Spleen (tissue), 11 donors: ENCODE measurements around the gene CARMIL3. TPM values are rescaled to one million over a fixed set of nuclear protein-coding genes. Genes with fewer than 3 reads are reported as not detected.
A peak's percentile ranks its signal among the peaks of the same experiment; 100 is the strongest.

Experiments used
- DNase-seq: peaks from one replicate; pipeline ENCODE4 v3.0.0-alpha.2; 2020
- H3K27ac ChIP-seq, 8 donors: fragments of 200-600 bp; sonication (generic) in 7 of 8; 1 replicate in 4 of 8; 2 replicates in 4 of 8; pipeline versions ENCODE4 v1.5.0 to v1.8.0; 2016 to 2021; ENCODE audit warnings: inconsistent platforms in 4 of 8, mild to moderate bottlenecking in 4 of 8, moderate library complexity in 1 of 8
- H3K27me3 ChIP-seq, 7 donors: fragments of 200-600 bp; sonication (generic) in 6 of 7; replicated peaks in 1 of 7; 1 replicate in 4 of 7; 2 replicates in 3 of 7; pipeline versions ENCODE4 v1.5.0 to v1.8.0; 2016 to 2021; ENCODE audit warnings: inconsistent platforms in 3 of 7, mild to moderate bottlenecking in 1 of 7
- H3K36me3 ChIP-seq, 6 donors: fragments of 200-600 bp; sonication (generic) in 5 of 6; 1 replicate in 4 of 6; 2 replicates in 2 of 6; pipeline versions ENCODE4 v1.5.0 to v1.8.0; 2016 to 2021; ENCODE audit warnings: inconsistent platforms in 2 of 6
- H3K4me1 ChIP-seq, 6 donors: fragments of 200-600 bp; sonication (generic) in 5 of 6; 1 replicate in 3 of 6; 2 replicates in 3 of 6; pipeline versions ENCODE4 v1.5.0 to v1.8.0; 2016 to 2021; ENCODE audit warnings: inconsistent platforms in 3 of 6
- H3K4me3 ChIP-seq, 8 donors: fragments of 200-600 bp; sonication (generic) in 7 of 8; 1 replicate in 4 of 8; 2 replicates in 4 of 8; pipeline versions ENCODE4 v1.5.0 to v1.8.0; 2016 to 2021; ENCODE audit warnings: inconsistent platforms in 4 of 8, mild to moderate bottlenecking in 4 of 8, moderate library complexity in 2 of 8
- H3K9me3 ChIP-seq, 8 donors: fragments of 200-600 bp; sonication (generic) in 7 of 8; 1 replicate in 4 of 8; 2 replicates in 4 of 8; pipeline versions ENCODE4 v1.5.0 to v1.8.0; 2016 to 2021; ENCODE audit warnings: inconsistent platforms in 4 of 8
- POLR2A ChIP-seq, 3 donors: fragments of 450-650 bp; IDR thresholded peaks; one replicate each; pipeline ENCODE4 v1.5.1; 2017; ENCODE audit warnings: antibody characterized with exemption in 3 of 3, mild to moderate bottlenecking in 1 of 3
- POLR2AphosphoS5 ChIP-seq, 3 donors: sonication (generic); formaldehyde crosslinking; IDR thresholded peaks; one replicate each; pipeline ENCODE4 v1.5.1; 2017; ENCODE audit warnings: antibody characterized with exemption in 3 of 3
- WGBS, 5 donors: extraction: QIAGEN DNeasy Blood & Tissue Kit in 3 of 5; methylation state at CpG; one replicate each; pipeline versions ENCODE4 v1.1.5 to v1.1.7; 2013 to 2018; 5-methylcytosine and 5-hydroxymethylcytosine counted together
- intact Hi-C: fragments of 100-400 bp; cut with DNase I; formaldehyde crosslinking; loops from one replicate; pipeline ENCODE4 v1.15.0; 2023; ENCODE audit warnings: low total_unique reads
- polyA plus RNA-seq, 3 donors: library from polyadenylated mRNA; stranded (reverse); fragments of 200-250 nt; gene quantifications; one replicate each; pipeline ENCODE4 v1.2.1, GENCODE V29; 2013
- total RNA-seq, 7 donors: library from RNA; depleted of rRNA in 3 of 7; stranded (reverse); fragments of >200 nt in 3 of 7; fragmentation: NEBNext Ultra II Directional in 4 of 7; extraction: Animal tissue kit (Norgen Biotek cat#: 25700) in 4 of 7; gene quantifications; one replicate each; pipeline versions ENCODE4 v1.1.0 to v1.2.1, GENCODE V29; 2016 to 2021
- TF ChIP-seq, protein P1 (sequence below), 11 experiments: fragments of 200-600 bp in 7 of 11; fragments of 450-650 bp in 4 of 11; sonication (generic) in 4 of 11; IDR thresholded peaks in 8 of 11; conservative IDR thresholded peaks in 3 of 11; 1 replicate in 7 of 11; 2 replicates in 4 of 11; pipeline versions ENCODE4 v1.4.0 to v1.8.0; 2016 to 2021; ENCODE audit warnings: antibody characterized with exemption in 11 of 11, inconsistent platforms in 4 of 11, mild to moderate bottlenecking in 1 of 11
- donor health status: healthy with polysubstance abuse.
- donor health status: DM: no; HTN: no; CAD: no; lungs with moderate emphysema.
- donor health status: DM: no; HTN: no; CAD: no.
- donor health status: Bipolar disorder and iron deficiency.
- donor health status: healthy.
- donor health status: DM: no; HTN: no; CAD: no.
- donor health status: DM: yes; HTN: yes; CAD: no.

CARMIL3 gene
- total and polyA plus RNA-seq, 10 donors = 0.39 to 3.2 (median 1.4) TPM

DNA sequence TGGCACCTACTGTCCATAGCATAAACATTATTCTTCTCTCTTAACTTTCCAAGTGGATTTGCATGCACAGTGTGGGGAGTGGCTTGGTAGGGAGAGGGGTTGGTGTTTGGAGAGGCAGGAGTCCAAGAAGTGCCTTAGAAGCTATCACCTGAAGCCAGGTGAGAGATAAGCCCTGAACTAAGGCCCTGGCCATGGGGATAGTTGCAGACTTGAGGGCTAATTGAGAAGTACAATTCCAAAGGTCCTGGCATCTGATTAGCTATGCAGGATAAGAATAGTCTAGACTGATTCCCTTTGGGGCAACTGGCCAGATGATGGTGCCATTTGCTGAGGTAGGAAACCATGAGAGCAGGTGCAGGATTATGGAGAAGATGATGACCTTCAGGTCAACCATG, 40.3 kb downstream of the CARMIL3 start:
- TF ChIP-seq POLR2A (IDR thresholded peaks at IDR 0.05) = no peak
- TF ChIP-seq POLR2AphosphoS5 (IDR thresholded peaks at IDR 0.05) = no peak
- TF ChIP-seq, protein P1, sequence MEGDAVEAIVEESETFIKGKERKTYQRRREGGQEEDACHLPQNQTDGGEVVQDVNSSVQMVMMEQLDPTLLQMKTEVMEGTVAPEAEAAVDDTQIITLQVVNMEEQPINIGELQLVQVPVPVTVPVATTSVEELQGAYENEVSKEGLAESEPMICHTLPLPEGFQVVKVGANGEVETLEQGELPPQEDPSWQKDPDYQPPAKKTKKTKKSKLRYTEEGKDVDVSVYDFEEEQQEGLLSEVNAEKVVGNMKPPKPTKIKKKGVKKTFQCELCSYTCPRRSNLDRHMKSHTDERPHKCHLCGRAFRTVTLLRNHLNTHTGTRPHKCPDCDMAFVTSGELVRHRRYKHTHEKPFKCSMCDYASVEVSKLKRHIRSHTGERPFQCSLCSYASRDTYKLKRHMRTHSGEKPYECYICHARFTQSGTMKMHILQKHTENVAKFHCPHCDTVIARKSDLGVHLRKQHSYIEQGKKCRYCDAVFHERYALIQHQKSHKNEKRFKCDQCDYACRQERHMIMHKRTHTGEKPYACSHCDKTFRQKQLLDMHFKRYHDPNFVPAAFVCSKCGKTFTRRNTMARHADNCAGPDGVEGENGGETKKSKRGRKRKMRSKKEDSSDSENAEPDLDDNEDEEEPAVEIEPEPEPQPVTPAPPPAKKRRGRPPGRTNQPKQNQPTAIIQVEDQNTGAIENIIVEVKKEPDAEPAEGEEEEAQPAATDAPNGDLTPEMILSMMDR (IDR thresholded peaks at IDR 0.05 in 8 of 11, conservative IDR thresholded peaks at IDR 0.05 in 3 of 11) = no peak
- peak; percentile 16 for DNase-seq

DNA sequence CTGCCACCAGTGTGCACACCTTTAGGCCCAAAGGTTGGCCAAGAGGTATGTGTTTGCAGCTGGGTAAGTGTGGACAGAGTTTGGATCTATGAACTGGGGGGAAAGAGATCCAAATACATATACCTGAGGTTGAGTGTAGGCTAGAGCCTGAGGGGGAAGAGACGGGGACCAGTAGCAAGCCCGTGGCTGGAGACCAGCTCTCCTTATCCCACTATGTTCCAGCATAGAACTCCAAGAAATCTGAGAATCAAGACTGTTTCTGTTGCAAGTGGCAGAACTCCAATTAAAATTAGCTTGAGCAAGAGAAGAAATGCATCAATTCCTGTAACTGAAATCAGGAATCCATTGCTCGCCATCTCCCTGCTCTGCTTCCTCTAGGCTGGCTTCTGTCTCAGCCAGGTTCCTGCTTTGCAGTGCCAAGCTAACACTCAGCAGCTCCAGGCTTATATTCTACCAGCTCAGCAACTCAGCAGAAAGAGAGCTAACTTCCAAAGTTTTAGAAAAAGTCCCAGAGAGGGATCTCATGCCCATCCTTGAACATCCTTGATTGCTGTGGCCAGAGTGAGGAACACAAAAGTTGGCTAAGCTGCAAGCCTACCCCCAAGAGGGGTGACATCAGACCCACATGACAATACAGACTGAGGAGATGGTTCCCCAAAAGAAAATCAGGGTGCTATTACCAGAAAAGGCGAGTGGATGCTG, 40.8 kb downstream of the CARMIL3 start:
- DNase-seq = peak; percentile 35
- Histone ChIP-seq H3K36me3 (peaks cover 0 to 12% (median under 1%) of the 10 kb centered on the region in 6 donors), H3K27me3 (no peaks in the 10 kb centered on the region), H3K27ac (peak overlapping the region in 4 of 8 donors; percentile 97 to 100 (median 99)), H3K4me3 (no peak overlapping the region), H3K9me3 (no peaks in the 10 kb centered on the region), H3K4me1 (peaks cover 10 to 52% (median 34%) of the 10 kb centered on the region in 6 donors)
- 83 to 91% (median 85%) methylated on average over 4 of the region's 4 CpGs for WGBS, 5 donors
- TF ChIP-seq POLR2A (IDR thresholded peaks at IDR 0.05) = no peak
- intact Hi-C loops = loop anchor here (5.0 kb wide), 1 partner anchor 80 kb away; no protein-coding TSS in a partner anchor

More for the DNA sequence above, 40.3 kb downstream of the CARMIL3 start:
- Histone ChIP-seq H3K9me3 (no peaks in the 10 kb centered on the region), H3K4me3 (no peak overlapping the region), H3K27ac (peak overlapping the region in 2 of 8 donors; percentile 99 to 100), H3K36me3 (peaks cover 0 to 7% (median 0%) of the 10 kb centered on the region in 6 donors), H3K4me1 (peaks cover 10 to 52% (median 34%) of the 10 kb centered on the region in 6 donors), H3K27me3 (no peaks in the 10 kb centered on the region)
- intact Hi-C loops = loop anchor here (5.0 kb wide), 1 partner anchor 80 kb away; no protein-coding TSS in a partner anchor

GRCh38 chr14:24093207-24093900, 41.5 kb downstream of the CARMIL3 start:
- Histone ChIP-seq H3K36me3 (peaks cover 0 to 19% (median 8%) of the 10 kb centered on the region in 6 donors), H3K4me1 (peaks cover 10 to 52% (median 34%) of the 10 kb centered on the region in 6 donors), H3K27me3 (no peaks in the 10 kb centered on the region), H3K9me3 (no peaks in the 10 kb centered on the region), H3K4me3 (peak overlapping the region in 7 of 8 donors; percentile 63 to 90 (median 73)), H3K27ac (peak overlapping the region; percentile 96 to 100 (median 99))
- WGBS, 5 donors = 76 to 85% (median 82%) methylated on average over 19 of the region's 19 CpGs
- intact Hi-C loops = loop anchor here (5.0 kb wide), 1 partner anchor 81 kb away; no protein-coding TSS in a partner anchor
- TF ChIP-seq POLR2A (IDR thresholded peaks at IDR 0.05) = no peak
- no peak for TF ChIP-seq POLR2AphosphoS5 (IDR thresholded peaks at IDR 0.05)
- TF ChIP-seq, protein P1 (IDR thresholded peaks at IDR 0.05 in 8 of 11, conservative IDR thresholded peaks at IDR 0.05 in 3 of 11) = no peak
- peak; percentile 72 for DNase-seq

DNA sequence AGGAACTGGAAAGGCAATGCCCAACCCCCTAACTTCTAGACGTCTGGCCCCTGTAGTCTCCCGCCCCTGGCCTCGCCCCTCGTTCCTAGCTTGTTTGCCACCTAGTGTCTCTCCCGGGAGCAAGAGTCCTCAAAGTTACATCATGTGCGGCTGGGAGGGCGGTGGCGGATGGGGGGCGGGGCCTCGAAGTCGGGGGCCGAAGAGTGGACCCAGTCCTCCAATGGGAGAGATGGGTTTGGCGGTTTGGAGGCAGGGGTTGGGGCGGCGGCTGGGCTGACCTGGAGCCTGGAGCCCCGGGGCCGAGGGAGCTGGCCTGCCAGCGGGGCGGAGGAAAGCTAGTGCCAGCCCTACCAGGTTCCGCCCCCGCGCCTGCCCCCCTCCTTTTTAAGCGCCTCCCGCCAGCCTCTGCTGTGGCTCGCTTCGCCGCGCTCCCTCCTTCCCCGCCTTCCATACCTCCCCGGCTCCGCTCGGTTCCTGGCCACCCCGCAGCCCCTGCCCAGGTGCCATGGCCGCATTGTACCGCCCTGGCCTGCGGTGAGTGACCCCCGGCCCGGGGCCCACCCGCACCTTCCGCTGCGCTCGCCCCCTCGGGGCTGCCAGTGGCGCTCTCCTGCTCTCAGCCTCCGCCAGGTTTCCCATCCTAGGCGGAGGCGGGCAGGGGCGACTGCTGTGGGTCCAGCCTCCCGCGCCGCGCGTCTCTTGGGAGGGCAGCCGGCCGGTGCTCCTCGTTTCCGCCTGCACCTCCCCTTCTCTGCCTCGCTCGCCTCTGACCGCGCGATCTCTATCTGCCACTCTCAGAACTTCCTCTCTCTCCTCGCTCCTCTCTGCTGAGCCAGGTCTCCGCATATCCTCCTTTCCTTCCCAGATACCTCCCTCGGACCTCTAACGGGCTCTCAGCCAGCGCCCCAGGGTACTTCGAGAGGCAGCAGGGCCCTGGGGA, 42.4 kb downstream of the CARMIL3 start, which contains the start of gene PCK2:
Gene PCK2 (plus strand): TSS at position 411 of the 940 bp plus-strand sequence. CDS start 95 bp downstream, at position 506.
- WGBS, 5 donors = 0 to 1% (median 0%) methylated on average over 55 to 68 of the region's 68 CpGs
- peak; percentile 89 to 90 (median 89) for TF ChIP-seq POLR2AphosphoS5 (IDR thresholded peaks at IDR 0.05)
- peak in 1 of 3 donors; percentile 15 for TF ChIP-seq POLR2A (IDR thresholded peaks at IDR 0.05)
- TF ChIP-seq, protein P1 (IDR thresholded peaks at IDR 0.05 in 8 of 11, conservative IDR thresholded peaks at IDR 0.05 in 3 of 11) = peak in 6 of 11 experiments; percentile 1 to 46 (median 18)
- peaks cover 0 to 27% (median 16%) of the 10 kb centered on the region in 6 donors for H3K36me3 ChIP-seq
- peak; percentile 96 for DNase-seq
- H3K4me1 ChIP-seq = peaks cover 10 to 52% (median 34%) of the 10 kb centered on the region in 6 donors
- intact Hi-C loops = loop anchor here (5.0 kb wide), 1 partner anchor 82 kb away; no protein-coding TSS in a partner anchor
- H3K27ac ChIP-seq = peak within 1 kb of the TSS; percentile 96 to 100 (median 99)
- H3K9me3 ChIP-seq = no peaks in the 10 kb centered on the region
- no peaks in the 10 kb centered on the region for H3K27me3 ChIP-seq
- H3K4me3 ChIP-seq = peak within 1 kb of the TSS; percentile 63 to 91 (median 77)
